CD4-positive, alpha-beta T cell treated with Interleukin-2 at 100 ng/mL for 4 hours (primary cell): ENCODE measurements around the gene ATG2B.

ENCODE experiments used
- DNase-seq: peaks from one replicate; pipeline ENCODE4 v3.0.0-alpha.2; 2020; ENCODE audit warnings: low spot score

ATG2B gene

GRCh38 chr14:96271421-96271762, 91.7 kb downstream of the ATG2B start:
- no peak for DNase-seq

GRCh38 chr14:96270565-96271420, 92.3 kb downstream of the ATG2B start:
- no peak for DNase-seq

GRCh38 chr14:96269359-96269710, 93.8 kb downstream of the ATG2B start:
- DNase-seq = no peak

- no peak for DNase-seq
These were observed 94.4 kb downstream of the ATG2B start for GRCh38 chr14:96268431-96269358.

- DNase-seq = no peak
These were observed 95.2 kb downstream of the ATG2B start for GRCh38 chr14:96267916-96268315.

- no peak for DNase-seq
These were observed 95.8 kb downstream of the ATG2B start for GRCh38 chr14:96267336-96267735.

- DNase-seq = no peak
These were observed 97.6 kb downstream of the ATG2B start for GRCh38 chr14:96265383-96266095.

GRCh38 chr14:96264853-96265252, 98.3 kb downstream of the ATG2B start:
- no peak for DNase-seq

- DNase-seq = no peak
These were observed 99.0 kb downstream of the ATG2B start for GRCh38 chr14:96264200-96264553.

- no peak for DNase-seq
These were observed 99.6 kb downstream of the ATG2B start for GRCh38 chr14:96263347-96264199.

GRCh38 chr14:96261772-96262655, 101.1 kb downstream of the ATG2B start:
- DNase-seq = no peak

- no peak for DNase-seq
These were observed 102.1 kb downstream of the ATG2B start for GRCh38 chr14:96261053-96261452.

GRCh38 chr14:96260341-96260821, 102.8 kb downstream of the ATG2B start:
- no peak for DNase-seq

GRCh38 chr14:96257900-96258299, 105.2 kb downstream of the ATG2B start:
- DNase-seq = no peak

GRCh38 chr14:96257056-96257455, 106.1 kb downstream of the ATG2B start:
- no peak for DNase-seq

GRCh38 chr14:96256407-96256806, 106.7 kb downstream of the ATG2B start:
- no peak for DNase-seq

GRCh38 chr14:96255501-96256366, 107.4 kb downstream of the ATG2B start, which contains the start of gene BDKRB1:
TSS of gene BDKRB1 (plus strand) at chr14:96256210. CDS start at chr14:96263683, 7,473 bp downstream.
- no peak for DNase-seq

GRCh38 chr14:96254687-96255086, 108.5 kb downstream of the ATG2B start:
- DNase-seq = no peak

- DNase-seq = no peak
These were observed 110.1 kb downstream of the ATG2B start for GRCh38 chr14:96252999-96253539.
